WTC11 (cell line): ENCODE data around the gene NSG1.

Experiments
- CBFB ChIP-seq: sonication (generic); formaldehyde crosslinking; IDR thresholded peaks from 2 replicates; pipeline ENCODE4 v1.8.1; 2022; ENCODE audit warnings: mild to moderate bottlenecking, low read depth, missing genetic modification reagents
- EMX1 ChIP-seq: fragments of 250-450 bp; sonication (Bioruptor Pico); IDR thresholded peaks from 2 replicates; pipeline ENCODE4 v1.8.0; 2021; ENCODE audit warnings: mild to moderate bottlenecking
- IRF2 ChIP-seq: sonication (generic); formaldehyde crosslinking; IDR thresholded peaks from 2 replicates; pipeline ENCODE4 v1.8.0; 2022; ENCODE audit warnings: low read depth, missing genetic modification reagents, borderline replicate concordance
- JUN ChIP-seq: sonication (generic); formaldehyde crosslinking; IDR thresholded peaks from 2 replicates; pipeline ENCODE4 v1.8.0; 2023; ENCODE audit warnings: mild to moderate bottlenecking, missing genetic modification reagents
- SP1 ChIP-seq: sonication (generic); formaldehyde crosslinking; conservative IDR thresholded peaks from 2 replicates; pipeline ENCODE4 v1.8.1; 2022; ENCODE audit warnings: missing genetic modification reagents
- TEAD1 ChIP-seq: sonication (generic); formaldehyde crosslinking; IDR thresholded peaks from 2 replicates; pipeline ENCODE4 v1.8.0; 2022; ENCODE audit warnings: mild to moderate bottlenecking, missing genetic modification reagents
- TF ChIP-seq, protein P1 (sequence below): fragments of 200-600 bp; IDR thresholded peaks from 2 replicates; pipeline ENCODE4 v1.8.0; 2022; ENCODE audit warnings: antibody characterized with exemption
- TF ChIP-seq, protein P2 (sequence below): sonication (generic); formaldehyde crosslinking; IDR thresholded peaks from 2 replicates; pipeline ENCODE4 v1.8.1; 2023; ENCODE audit warnings: mild to moderate bottlenecking, missing genetic modification reagents, borderline replicate concordance
- TF ChIP-seq, protein P3 (sequence below): sonication (generic); formaldehyde crosslinking; IDR thresholded peaks from 2 replicates; pipeline ENCODE4 v1.8.0; 2023; ENCODE audit warnings: mild to moderate bottlenecking, missing genetic modification reagents
- TF ChIP-seq, protein P4 (sequence below): sonication (generic); formaldehyde crosslinking; IDR thresholded peaks from 2 replicates; pipeline ENCODE4 v1.8.1; 2023; ENCODE audit warnings: mild to moderate bottlenecking, moderate library complexity, missing genetic modification reagents
- TF ChIP-seq, protein P5 (sequence below): sonication (generic); formaldehyde crosslinking; IDR thresholded peaks from 2 replicates; pipeline ENCODE4 v1.8.1; 2023; ENCODE audit warnings: mild to moderate bottlenecking, missing genetic modification reagents, moderate library complexity
- TF ChIP-seq, protein P6 (sequence below): sonication (generic); formaldehyde crosslinking; IDR thresholded peaks from 2 replicates; pipeline ENCODE4 v1.8.0; 2022; ENCODE audit warnings: mild to moderate bottlenecking, missing genetic modification reagents

DNA sequence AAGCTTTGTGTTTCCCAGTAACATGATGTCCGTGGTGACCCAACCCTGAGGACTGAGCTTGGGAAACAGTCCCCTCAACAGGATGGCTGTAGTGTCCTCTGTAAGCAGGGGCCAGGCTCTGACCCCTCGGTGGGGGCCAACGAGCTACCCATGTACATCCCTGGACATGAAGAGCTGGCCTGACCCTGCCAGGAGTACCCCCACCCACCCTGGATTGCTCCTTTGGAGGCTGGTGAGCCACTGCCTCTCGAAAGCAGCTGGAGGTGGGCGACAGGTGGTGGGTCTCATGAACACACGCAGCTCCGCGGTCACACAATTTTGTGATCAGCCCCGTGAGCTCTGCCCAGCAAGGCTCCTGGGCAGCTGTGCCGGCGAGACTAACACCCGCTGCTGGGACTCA is 33.5 kb downstream of the NSG1 start:
- TF ChIP-seq, protein P1, sequence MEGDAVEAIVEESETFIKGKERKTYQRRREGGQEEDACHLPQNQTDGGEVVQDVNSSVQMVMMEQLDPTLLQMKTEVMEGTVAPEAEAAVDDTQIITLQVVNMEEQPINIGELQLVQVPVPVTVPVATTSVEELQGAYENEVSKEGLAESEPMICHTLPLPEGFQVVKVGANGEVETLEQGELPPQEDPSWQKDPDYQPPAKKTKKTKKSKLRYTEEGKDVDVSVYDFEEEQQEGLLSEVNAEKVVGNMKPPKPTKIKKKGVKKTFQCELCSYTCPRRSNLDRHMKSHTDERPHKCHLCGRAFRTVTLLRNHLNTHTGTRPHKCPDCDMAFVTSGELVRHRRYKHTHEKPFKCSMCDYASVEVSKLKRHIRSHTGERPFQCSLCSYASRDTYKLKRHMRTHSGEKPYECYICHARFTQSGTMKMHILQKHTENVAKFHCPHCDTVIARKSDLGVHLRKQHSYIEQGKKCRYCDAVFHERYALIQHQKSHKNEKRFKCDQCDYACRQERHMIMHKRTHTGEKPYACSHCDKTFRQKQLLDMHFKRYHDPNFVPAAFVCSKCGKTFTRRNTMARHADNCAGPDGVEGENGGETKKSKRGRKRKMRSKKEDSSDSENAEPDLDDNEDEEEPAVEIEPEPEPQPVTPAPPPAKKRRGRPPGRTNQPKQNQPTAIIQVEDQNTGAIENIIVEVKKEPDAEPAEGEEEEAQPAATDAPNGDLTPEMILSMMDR: no peak
- TF ChIP-seq, protein P2, sequence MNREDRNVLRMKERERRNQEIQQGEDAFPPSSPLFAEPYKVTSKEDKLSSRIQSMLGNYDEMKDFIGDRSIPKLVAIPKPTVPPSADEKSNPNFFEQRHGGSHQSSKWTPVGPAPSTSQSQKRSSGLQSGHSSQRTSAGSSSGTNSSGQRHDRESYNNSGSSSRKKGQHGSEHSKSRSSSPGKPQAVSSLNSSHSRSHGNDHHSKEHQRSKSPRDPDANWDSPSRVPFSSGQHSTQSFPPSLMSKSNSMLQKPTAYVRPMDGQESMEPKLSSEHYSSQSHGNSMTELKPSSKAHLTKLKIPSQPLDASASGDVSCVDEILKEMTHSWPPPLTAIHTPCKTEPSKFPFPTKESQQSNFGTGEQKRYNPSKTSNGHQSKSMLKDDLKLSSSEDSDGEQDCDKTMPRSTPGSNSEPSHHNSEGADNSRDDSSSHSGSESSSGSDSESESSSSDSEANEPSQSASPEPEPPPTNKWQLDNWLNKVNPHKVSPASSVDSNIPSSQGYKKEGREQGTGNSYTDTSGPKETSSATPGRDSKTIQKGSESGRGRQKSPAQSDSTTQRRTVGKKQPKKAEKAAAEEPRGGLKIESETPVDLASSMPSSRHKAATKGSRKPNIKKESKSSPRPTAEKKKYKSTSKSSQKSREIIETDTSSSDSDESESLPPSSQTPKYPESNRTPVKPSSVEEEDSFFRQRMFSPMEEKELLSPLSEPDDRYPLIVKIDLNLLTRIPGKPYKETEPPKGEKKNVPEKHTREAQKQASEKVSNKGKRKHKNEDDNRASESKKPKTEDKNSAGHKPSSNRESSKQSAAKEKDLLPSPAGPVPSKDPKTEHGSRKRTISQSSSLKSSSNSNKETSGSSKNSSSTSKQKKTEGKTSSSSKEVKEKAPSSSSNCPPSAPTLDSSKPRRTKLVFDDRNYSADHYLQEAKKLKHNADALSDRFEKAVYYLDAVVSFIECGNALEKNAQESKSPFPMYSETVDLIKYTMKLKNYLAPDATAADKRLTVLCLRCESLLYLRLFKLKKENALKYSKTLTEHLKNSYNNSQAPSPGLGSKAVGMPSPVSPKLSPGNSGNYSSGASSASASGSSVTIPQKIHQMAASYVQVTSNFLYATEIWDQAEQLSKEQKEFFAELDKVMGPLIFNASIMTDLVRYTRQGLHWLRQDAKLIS (CRISPR knock-in tag): no peak
- TF ChIP-seq, protein P3, sequence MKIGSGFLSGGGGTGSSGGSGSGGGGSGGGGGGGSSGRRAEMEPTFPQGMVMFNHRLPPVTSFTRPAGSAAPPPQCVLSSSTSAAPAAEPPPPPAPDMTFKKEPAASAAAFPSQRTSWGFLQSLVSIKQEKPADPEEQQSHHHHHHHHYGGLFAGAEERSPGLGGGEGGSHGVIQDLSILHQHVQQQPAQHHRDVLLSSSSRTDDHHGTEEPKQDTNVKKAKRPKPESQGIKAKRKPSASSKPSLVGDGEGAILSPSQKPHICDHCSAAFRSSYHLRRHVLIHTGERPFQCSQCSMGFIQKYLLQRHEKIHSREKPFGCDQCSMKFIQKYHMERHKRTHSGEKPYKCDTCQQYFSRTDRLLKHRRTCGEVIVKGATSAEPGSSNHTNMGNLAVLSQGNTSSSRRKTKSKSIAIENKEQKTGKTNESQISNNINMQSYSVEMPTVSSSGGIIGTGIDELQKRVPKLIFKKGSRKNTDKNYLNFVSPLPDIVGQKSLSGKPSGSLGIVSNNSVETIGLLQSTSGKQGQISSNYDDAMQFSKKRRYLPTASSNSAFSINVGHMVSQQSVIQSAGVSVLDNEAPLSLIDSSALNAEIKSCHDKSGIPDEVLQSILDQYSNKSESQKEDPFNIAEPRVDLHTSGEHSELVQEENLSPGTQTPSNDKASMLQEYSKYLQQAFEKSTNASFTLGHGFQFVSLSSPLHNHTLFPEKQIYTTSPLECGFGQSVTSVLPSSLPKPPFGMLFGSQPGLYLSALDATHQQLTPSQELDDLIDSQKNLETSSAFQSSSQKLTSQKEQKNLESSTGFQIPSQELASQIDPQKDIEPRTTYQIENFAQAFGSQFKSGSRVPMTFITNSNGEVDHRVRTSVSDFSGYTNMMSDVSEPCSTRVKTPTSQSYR (CRISPR knock-in tag): no peak
- TF ChIP-seq, protein P4, sequence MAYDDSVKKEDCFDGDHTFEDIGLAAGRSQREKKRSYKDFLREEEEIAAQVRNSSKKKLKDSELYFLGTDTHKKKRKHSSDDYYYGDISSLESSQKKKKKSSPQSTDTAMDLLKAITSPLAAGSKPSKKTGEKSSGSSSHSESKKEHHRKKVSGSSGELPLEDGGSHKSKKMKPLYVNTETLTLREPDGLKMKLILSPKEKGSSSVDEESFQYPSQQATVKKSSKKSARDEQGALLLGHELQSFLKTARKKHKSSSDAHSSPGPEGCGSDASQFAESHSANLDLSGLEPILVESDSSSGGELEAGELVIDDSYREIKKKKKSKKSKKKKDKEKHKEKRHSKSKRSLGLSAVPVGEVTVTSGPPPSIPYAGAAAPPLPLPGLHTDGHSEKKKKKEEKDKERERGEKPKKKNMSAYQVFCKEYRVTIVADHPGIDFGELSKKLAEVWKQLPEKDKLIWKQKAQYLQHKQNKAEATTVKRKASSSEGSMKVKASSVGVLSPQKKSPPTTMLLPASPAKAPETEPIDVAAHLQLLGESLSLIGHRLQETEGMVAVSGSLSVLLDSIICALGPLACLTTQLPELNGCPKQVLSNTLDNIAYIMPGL: no peak
- TF ChIP-seq SP1 (CRISPR knock-in tag): no peak
- TF ChIP-seq, protein P5, sequence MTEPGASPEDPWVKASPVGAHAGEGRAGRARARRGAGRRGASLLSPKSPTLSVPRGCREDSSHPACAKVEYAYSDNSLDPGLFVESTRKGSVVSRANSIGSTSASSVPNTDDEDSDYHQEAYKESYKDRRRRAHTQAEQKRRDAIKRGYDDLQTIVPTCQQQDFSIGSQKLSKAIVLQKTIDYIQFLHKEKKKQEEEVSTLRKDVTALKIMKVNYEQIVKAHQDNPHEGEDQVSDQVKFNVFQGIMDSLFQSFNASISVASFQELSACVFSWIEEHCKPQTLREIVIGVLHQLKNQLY: no peak
- TF ChIP-seq IRF2: no peak
- TF ChIP-seq JUN: no peak
- TF ChIP-seq CBFB: no peak
- no peak for TF ChIP-seq EMX1
- TF ChIP-seq TEAD1 (CRISPR knock-in tag): no peak
- TF ChIP-seq, protein P6, sequence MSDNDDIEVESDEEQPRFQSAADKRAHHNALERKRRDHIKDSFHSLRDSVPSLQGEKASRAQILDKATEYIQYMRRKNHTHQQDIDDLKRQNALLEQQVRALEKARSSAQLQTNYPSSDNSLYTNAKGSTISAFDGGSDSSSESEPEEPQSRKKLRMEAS (CRISPR knock-in tag): no peak
